ENCODE measurements around the gene NARS2. TPM values are rescaled to one million over a fixed set of nuclear protein-coding genes. Genes with fewer than 3 reads are reported as not detected.

NARS2 gene
- total RNA-seq, 3 donors from 2014 or later (not counting 1 experiment from before 2014, with no cell fraction given): 6.5 to 9.6 (median 8.8) TPM

DNA sequence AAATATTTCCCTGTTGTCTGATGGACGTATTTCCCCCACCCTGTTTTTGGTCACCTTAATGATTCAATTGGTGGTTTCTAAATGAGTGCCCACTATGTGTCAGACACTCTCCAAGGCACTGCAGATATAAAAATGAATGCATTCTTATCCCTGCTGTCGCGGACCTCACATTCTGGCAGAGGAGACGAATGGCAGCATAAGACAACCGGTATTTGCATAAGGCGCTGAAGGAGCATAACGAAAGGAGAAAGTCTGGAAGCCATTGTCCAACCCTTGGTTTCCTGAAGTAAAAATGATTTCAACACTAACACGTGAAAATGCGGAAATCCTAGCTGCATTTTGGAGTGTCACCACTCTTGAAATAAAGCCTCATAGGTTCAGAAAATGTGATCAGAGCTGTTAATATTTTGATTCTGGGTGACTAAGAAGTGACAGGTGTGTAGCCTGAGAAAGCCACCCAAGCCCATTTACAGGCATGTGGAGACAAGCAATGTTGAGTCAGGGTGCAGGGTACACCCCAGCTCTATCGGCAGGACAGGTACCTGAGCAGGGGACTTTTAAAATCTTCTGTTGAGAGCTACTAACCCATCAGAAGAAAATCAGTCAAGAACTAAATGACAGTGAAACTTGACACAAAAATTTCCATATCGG is 146.9 kb downstream of the NARS2 start:
- Mint-ChIP-seq H3K4me1 (peaks cover 0 to 7% of the 10 kb centered on the region in 2 donors), H3K9me3 (no peaks in the 10 kb centered on the region), H3K27ac (no peak overlapping the region), H3K4me3 (no peak overlapping the region), H3K36me3 (no peaks in the 10 kb centered on the region), H3K27me3 (ENCODE audit: low read depth in 2 of 2) (peaks cover 0 to 6% of the 10 kb centered on the region in 2 donors)
- DNase-seq (no peak), ATAC-seq (no peak)
- intact Hi-C loops (cut with micrococcal nuclease): no loop called here
- no peak overlapping the region for H3K4me3 ChIP-seq (ENCODE audit: low read length)
- H3K9me3 ChIP-seq (ENCODE audit: control insufficient read depth, insufficient read depth, low read length): no peaks in the 10 kb centered on the region
- H3K4me1 ChIP-seq (ENCODE audit: control insufficient read depth, insufficient read depth, low read length): peaks cover 3% of the 10 kb centered on the region
- no peak overlapping the region for H3K27ac ChIP-seq (ENCODE audit: low read length)
- H3K27me3 ChIP-seq (ENCODE audit: control insufficient read depth, insufficient read depth, low read length): no peaks in the 10 kb centered on the region
- H3K36me3 ChIP-seq (ENCODE audit: control insufficient read depth, insufficient read depth, low read length): no peaks in the 10 kb centered on the region
- TF ChIP-seq, protein P1, sequence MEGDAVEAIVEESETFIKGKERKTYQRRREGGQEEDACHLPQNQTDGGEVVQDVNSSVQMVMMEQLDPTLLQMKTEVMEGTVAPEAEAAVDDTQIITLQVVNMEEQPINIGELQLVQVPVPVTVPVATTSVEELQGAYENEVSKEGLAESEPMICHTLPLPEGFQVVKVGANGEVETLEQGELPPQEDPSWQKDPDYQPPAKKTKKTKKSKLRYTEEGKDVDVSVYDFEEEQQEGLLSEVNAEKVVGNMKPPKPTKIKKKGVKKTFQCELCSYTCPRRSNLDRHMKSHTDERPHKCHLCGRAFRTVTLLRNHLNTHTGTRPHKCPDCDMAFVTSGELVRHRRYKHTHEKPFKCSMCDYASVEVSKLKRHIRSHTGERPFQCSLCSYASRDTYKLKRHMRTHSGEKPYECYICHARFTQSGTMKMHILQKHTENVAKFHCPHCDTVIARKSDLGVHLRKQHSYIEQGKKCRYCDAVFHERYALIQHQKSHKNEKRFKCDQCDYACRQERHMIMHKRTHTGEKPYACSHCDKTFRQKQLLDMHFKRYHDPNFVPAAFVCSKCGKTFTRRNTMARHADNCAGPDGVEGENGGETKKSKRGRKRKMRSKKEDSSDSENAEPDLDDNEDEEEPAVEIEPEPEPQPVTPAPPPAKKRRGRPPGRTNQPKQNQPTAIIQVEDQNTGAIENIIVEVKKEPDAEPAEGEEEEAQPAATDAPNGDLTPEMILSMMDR (IDR thresholded peaks at IDR 0.05): no peak
- 31% methylated on average over 11 of the region's 11 CpGs for WGBS (ENCODE audit: insufficient coverage)

DNA sequence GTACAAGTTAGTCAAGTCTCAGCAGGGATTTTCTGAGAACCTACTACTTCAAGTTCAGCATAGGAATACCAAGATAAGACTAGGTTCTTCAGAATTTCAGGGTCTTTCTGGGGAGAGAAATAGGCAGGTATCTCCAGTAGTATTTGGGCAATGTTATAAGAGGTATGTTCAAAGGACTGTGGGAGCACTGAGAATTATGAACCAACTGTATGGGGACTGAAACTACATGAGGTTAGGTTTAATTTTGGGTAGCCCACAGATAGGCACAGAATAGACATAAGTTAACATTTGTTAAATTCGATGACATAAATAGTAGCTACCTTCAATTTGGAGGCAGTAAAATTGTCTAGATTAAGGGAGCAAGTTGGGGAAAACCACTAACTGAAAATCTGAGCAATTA is 147.8 kb downstream of the NARS2 start:
- H3K9me3 Mint-ChIP-seq: no peaks in the 10 kb centered on the region
- no peak overlapping the region for H3K4me3 Mint-ChIP-seq
- Histone ChIP-seq H3K27ac (ENCODE audit: low read length) (no peak overlapping the region), H3K9me3 (ENCODE audit: control insufficient read depth, insufficient read depth, low read length) (no peaks in the 10 kb centered on the region), H3K4me1 (ENCODE audit: control insufficient read depth, insufficient read depth, low read length) (peaks cover 3% of the 10 kb centered on the region), H3K36me3 (ENCODE audit: control insufficient read depth, insufficient read depth, low read length) (no peaks in the 10 kb centered on the region), H3K4me3 (ENCODE audit: low read length) (no peak overlapping the region), H3K27me3 (ENCODE audit: control insufficient read depth, insufficient read depth, low read length) (no peaks in the 10 kb centered on the region)
- TF ChIP-seq, protein P1 (IDR thresholded peaks at IDR 0.05): no peak
- no peaks in the 10 kb centered on the region for H3K36me3 Mint-ChIP-seq
- peaks cover 0 to 7% of the 10 kb centered on the region in 2 donors for H3K4me1 Mint-ChIP-seq
- H3K27me3 Mint-ChIP-seq (ENCODE audit: low read depth in 2 of 2): peaks cover 6 to 7% of the 10 kb centered on the region in 2 donors
- no peak overlapping the region for H3K27ac Mint-ChIP-seq
- intact Hi-C loops (cut with micrococcal nuclease): no loop called here
- ATAC-seq (no peak), DNase-seq (no peak)
- 67% methylated on average over 1 of the region's 1 CpG for WGBS (ENCODE audit: insufficient coverage)

DNA sequence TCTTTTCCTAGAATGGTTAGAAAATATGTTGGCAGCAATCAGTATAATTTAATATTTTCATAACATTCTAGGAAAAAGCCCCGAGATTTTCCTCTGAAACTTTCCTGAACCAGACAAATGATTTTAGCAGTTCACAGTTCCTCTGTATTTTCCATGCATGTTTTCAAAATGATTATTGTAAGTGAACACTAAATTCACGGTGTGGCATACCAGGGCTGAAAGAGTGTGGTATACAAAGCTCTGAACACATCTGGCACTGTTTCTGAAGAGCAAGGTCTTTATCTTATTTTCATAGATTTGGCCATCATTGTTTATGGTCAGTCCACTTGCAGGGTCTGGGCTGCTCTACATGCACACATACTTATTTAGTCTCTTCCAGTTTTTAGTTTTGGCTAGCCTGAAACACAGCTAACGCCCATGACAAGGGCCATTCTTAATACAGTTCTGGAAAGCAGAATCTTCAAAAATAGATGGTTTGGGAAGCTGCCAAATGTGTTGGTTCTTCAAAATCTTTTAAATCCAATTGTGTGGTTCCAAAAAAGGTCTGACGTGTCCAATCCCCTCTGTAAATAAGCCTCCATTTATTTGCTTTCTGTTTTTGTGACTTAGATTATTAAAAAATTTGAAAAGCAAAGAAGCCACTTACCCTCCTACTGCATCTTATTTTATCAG is 149.1 kb downstream of the NARS2 start:
- H3K27ac ChIP-seq (ENCODE audit: low read length): peak overlapping the region; percentile 5
- H3K4me1 ChIP-seq (ENCODE audit: control insufficient read depth, insufficient read depth, low read length): peaks cover 8% of the 10 kb centered on the region
- TF ChIP-seq, protein P1 (IDR thresholded peaks at IDR 0.05): no peak
- no peak overlapping the region for H3K4me3 Mint-ChIP-seq
- no peaks in the 10 kb centered on the region for H3K27me3 ChIP-seq (ENCODE audit: control insufficient read depth, insufficient read depth, low read length)
- peaks cover 9 to 15% of the 10 kb centered on the region in 2 donors for H3K27me3 Mint-ChIP-seq (ENCODE audit: low read depth in 2 of 2)
- no peak for DNase-seq
- no peak overlapping the region for H3K27ac Mint-ChIP-seq
- 84% methylated on average over 2 of the region's 4 CpGs for WGBS (ENCODE audit: insufficient coverage)
- no peaks in the 10 kb centered on the region for H3K9me3 ChIP-seq (ENCODE audit: control insufficient read depth, insufficient read depth, low read length)
- ATAC-seq: no peak
- intact Hi-C loops (cut with micrococcal nuclease): no loop called here
- H3K4me3 ChIP-seq (ENCODE audit: low read length): no peak overlapping the region
- no peaks in the 10 kb centered on the region for H3K9me3 Mint-ChIP-seq
- H3K4me1 Mint-ChIP-seq: peaks cover 3 to 9% of the 10 kb centered on the region in 2 donors
- no peaks in the 10 kb centered on the region for H3K36me3 Mint-ChIP-seq
- no peaks in the 10 kb centered on the region for H3K36me3 ChIP-seq (ENCODE audit: control insufficient read depth, insufficient read depth, low read length)

Data from natural killer cell (primary cell).